ENCODE results near the gene HECTD3.

The HECTD3 gene

GRCh38 chr1:45016090-45016697, 5.1 kb upstream of the HECTD3 start:
- peak in 1 of 42 donors; percentile 13 for DNase-seq
- intact Hi-C loops (cut with DNase I), result loop anchor here (10.0 kb wide), 1 partner anchor 189 kb away; the partner anchor contains the start of gene ZSWIM5

- intact Hi-C loops (cut with DNase I), result loop anchor here (10.0 kb wide), 1 partner anchor 189 kb away; the partner anchor contains the start of gene ZSWIM5
- peak in 1 of 42 donors; percentile 4 for DNase-seq
Observed at GRCh38 chr1:45015683-45016082, 4.6 kb upstream of the HECTD3 start.

- DNase-seq, result peak; percentile 56 to 93 (median 85)
- intact Hi-C loops (cut with DNase I), result loop anchor here (5.0 to 10.0 kb wide), 2 partner anchors 190 to 478 kb away; partner anchors contain the start of genes TESK2 and ZSWIM5
Observed at GRCh38 chr1:45014321-45015028, 3.4 kb upstream of the HECTD3 start.

- intact Hi-C loops (cut with DNase I), result loop anchor here (2.0 to 10.0 kb wide), 3 partner anchors 191 to 479 kb away; partner anchors contain the start of genes TESK2 and ZSWIM5
- peak in 2 of 42 donors; percentile 29 to 31 for DNase-seq
Observed at GRCh38 chr1:45013551-45014209, 2.6 kb upstream of the HECTD3 start.

GRCh38 chr1:45012639-45013278, 1.6 kb upstream of the HECTD3 start:
- intact Hi-C loops (cut with DNase I), result loop anchor here (2.0 to 10.0 kb wide), 3 partner anchors 192 to 480 kb away; partner anchors contain the start of genes TESK2 and ZSWIM5

GRCh38 chr1:45011837-45012638, 914 bp upstream of the HECTD3 start, which contains the start of gene UROD:
TSS of gene UROD (plus strand) at chr1:45012254. CDS start at chr1:45012266, 12 bp downstream.
- intact Hi-C loops (cut with DNase I), result loop anchor here (2.0 to 10.0 kb wide), 3 partner anchors 193 to 480 kb away; partner anchors contain the start of genes TESK2 and ZSWIM5

More at GRCh38 chr1:45012639-45013278, 1.6 kb upstream of the HECTD3 start:
- DNase-seq, result peak; percentile 38 to 89 (median 69)

GRCh38 chr1:45009956-45010854, 919 bp downstream of the HECTD3 start:
- intact Hi-C loops (cut with DNase I), result loop anchor here (5.0 to 10.0 kb wide), 3 partner anchors 175 to 482 kb away; partner anchors contain the start of genes TESK2 and ZSWIM5

More at GRCh38 chr1:45011837-45012638, 914 bp upstream of the HECTD3 start, which contains the start of gene UROD:
- DNase-seq, result peak; percentile 86 to 98 (median 94)

GRCh38 chr1:45009296-45009865, 1.7 kb downstream of the HECTD3 start:
- intact Hi-C loops (cut with DNase I), result loop anchor here (10.0 kb wide), 1 partner anchor 175 kb away; no protein-coding TSS in a partner anchor
- peak in 2 of 42 donors; percentile 13 to 20 for DNase-seq

More at GRCh38 chr1:45009956-45010854, 919 bp downstream of the HECTD3 start:
- peak in 20 of 42 donors; percentile 8 to 54 (median 40) for DNase-seq

- intact Hi-C loops (cut with DNase I), result loop anchor here (10.0 kb wide), 1 partner anchor 174 kb away; no protein-coding TSS in a partner anchor
Observed at GRCh38 chr1:45008516-45008915, 2.6 kb downstream of the HECTD3 start.

GRCh38 chr1:45008076-45008475, 3.0 kb downstream of the HECTD3 start:
- intact Hi-C loops (cut with DNase I), result loop anchor here (10.0 kb wide), 1 partner anchor 173 kb away; no protein-coding TSS in a partner anchor
- DNase-seq, result peak in 1 of 42 donors; percentile 6

More at GRCh38 chr1:45008516-45008915, 2.6 kb downstream of the HECTD3 start:
- peak in 2 of 42 donors; percentile 14 to 24 for DNase-seq

GRCh38 chr1:45007311-45007710, 3.8 kb downstream of the HECTD3 start:
- peak in 1 of 42 donors; percentile 25 for DNase-seq
- intact Hi-C loops (cut with DNase I), result loop anchor here (10.0 kb wide), 1 partner anchor 173 kb away; no protein-coding TSS in a partner anchor

GRCh38 chr1:45005761-45006160, 5.4 kb downstream of the HECTD3 start:
- peak in 1 of 42 donors; percentile 26 for DNase-seq
- intact Hi-C loops (cut with DNase I), result loop anchor here (10.0 kb wide), 1 partner anchor 171 kb away; no protein-coding TSS in a partner anchor

GRCh38 chr1:45004281-45004920, 6.7 kb downstream of the HECTD3 start:
- DNase-seq, result no peak
- intact Hi-C loops (cut with DNase I), result loop anchor here (10.0 kb wide), 1 partner anchor 170 kb away; no protein-coding TSS in a partner anchor

- DNase-seq, result peak in 1 of 42 donors; percentile 24
- intact Hi-C loops (cut with DNase I), result loop anchor here (10.0 kb wide), 1 partner anchor 169 kb away; no protein-coding TSS in a partner anchor
Observed at GRCh38 chr1:45003741-45004140, 7.4 kb downstream of the HECTD3 start.
